Measurements from ENCODE around the gene RELA. TPM values are rescaled to one million over a fixed set of nuclear protein-coding genes. Genes with fewer than 3 reads are reported as not detected.

RELA gene
- total and polyA plus RNA-seq, 2 donors (not counting 1 experiment from before 2014, with no cell fraction given), result 124 to 154 TPM

DNA sequence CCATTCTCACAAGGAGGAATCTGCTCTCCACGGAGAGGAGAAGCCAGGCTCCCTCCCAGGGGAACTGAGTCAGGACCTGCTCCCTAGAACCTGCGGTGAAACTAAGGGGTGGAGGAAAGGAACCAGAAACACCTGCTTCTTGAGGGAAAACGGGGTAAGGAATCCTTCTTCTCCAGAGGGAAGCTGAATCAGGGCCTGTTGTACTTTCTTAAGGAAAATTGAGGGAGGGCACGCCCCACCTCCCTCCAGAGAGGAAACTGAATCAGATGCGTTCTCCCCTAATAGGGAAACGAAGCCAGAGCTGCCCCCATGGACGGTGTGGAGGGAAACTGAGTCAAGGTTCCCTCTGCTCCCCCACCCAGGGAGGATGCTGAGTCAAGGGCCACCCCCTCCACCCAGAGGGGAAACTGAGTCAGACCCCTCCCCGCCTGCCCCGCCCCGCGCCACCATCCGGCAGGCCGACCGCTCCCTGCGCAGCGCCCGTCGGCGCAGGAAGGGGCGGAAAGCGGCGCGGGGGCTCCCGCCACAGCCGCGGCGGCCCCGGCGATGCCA is 393 bp downstream of the RELA start:
- H2AFZ ChIP-seq (ENCODE audit: insufficient read depth, low read depth, low read length, poor library complexity, severe bottlenecking), result peak overlapping the region; percentile 45
- peak overlapping the region; percentile 84 for H3K4me2 ChIP-seq (replicated peaks; ENCODE audit: low read depth, low read length, poor library complexity, severe bottlenecking)
- peak overlapping the region; percentile 75 to 100 for H3K27ac ChIP-seq (ENCODE audit: low read length in 2 of 2)
- WGBS (ENCODE audit: insufficient coverage), result under 1% methylated on average over 26 of the region's 29 CpGs
- peak overlapping the region; percentile 99 for H3K9ac ChIP-seq (ENCODE audit: low read length)
- no peaks in the 10 kb centered on the region for H3K9me3 ChIP-seq (ENCODE audit: control extremely low read depth in 1 of 3, control insufficient read depth in 2 of 3, insufficient read depth in 1 of 3, low read length in 2 of 3)
- DNase-seq, result no peak
- peaks cover 33% of the 10 kb centered on the region for H3K4me1 Mint-ChIP-seq
- peak overlapping the region; percentile 85 to 97 (median 93) for H3K4me3 ChIP-seq (ENCODE audit: control extremely low read depth in 1 of 5, extremely low read depth in 1 of 5, insufficient read depth in 1 of 5, low read depth in 2 of 5, low read length in 4 of 5)
- no peaks in the 10 kb centered on the region for H3K27me3 Mint-ChIP-seq
- ATAC-seq (ENCODE audit: low read depth), result no peak
- H3K27ac Mint-ChIP-seq, result peak overlapping the region; percentile 80
- H3K36me3 ChIP-seq (replicated peaks in 1 of 2; ENCODE audit: control extremely low read depth in 1 of 2, control insufficient read depth in 1 of 2, extremely low read depth in 1 of 2, insufficient read depth in 2 of 2, low read length in 1 of 2), result peaks cover 0 to 47% of the 10 kb centered on the region in 2 experiments
- CTCF ChIA-PET, result interaction anchor here (0.6 to 2.6 kb wide), 9 partner anchors 9 to 154 kb away, joined by 3 to 18 read pairs (median 6); partner anchors contain the start of gene SIPA1
- peaks cover 47% of the 10 kb centered on the region for H4K20me1 ChIP-seq (ENCODE audit: control insufficient read depth, insufficient read depth, low read length, poor library complexity, severe bottlenecking)
- POLR2A ChIA-PET, result interaction anchor here (0.6 to 4.5 kb wide), 9 partner anchors 9 to 1418 kb away, joined by 3 to 56 read pairs (median 4); partner anchors contain the start of genes KAT5, MAP3K11, PCNX3 and SIPA1
- TF ChIP-seq EZH2 (IDR thresholded peaks at IDR 0.05; ENCODE audit: borderline replicate concordance, insufficient read depth, low read depth, low read length, poor library complexity, severe bottlenecking), result no peak
- TF ChIP-seq, protein P1, sequence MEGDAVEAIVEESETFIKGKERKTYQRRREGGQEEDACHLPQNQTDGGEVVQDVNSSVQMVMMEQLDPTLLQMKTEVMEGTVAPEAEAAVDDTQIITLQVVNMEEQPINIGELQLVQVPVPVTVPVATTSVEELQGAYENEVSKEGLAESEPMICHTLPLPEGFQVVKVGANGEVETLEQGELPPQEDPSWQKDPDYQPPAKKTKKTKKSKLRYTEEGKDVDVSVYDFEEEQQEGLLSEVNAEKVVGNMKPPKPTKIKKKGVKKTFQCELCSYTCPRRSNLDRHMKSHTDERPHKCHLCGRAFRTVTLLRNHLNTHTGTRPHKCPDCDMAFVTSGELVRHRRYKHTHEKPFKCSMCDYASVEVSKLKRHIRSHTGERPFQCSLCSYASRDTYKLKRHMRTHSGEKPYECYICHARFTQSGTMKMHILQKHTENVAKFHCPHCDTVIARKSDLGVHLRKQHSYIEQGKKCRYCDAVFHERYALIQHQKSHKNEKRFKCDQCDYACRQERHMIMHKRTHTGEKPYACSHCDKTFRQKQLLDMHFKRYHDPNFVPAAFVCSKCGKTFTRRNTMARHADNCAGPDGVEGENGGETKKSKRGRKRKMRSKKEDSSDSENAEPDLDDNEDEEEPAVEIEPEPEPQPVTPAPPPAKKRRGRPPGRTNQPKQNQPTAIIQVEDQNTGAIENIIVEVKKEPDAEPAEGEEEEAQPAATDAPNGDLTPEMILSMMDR (IDR thresholded peaks at IDR 0.05), result no peak
- H3K4me3 Mint-ChIP-seq, result peak overlapping the region; percentile 84
- peaks cover 49% of the 10 kb centered on the region for H3K79me2 ChIP-seq (ENCODE audit: control insufficient read depth, insufficient read depth, low read length)
- H3K27me3 ChIP-seq (replicated peaks in 1 of 4; ENCODE audit: control extremely low read depth in 1 of 4, control insufficient read depth in 3 of 4, insufficient read depth in 4 of 4, low read length in 3 of 4), result no peaks in the 10 kb centered on the region
- H3K4me1 ChIP-seq (ENCODE audit: control insufficient read depth in 2 of 2, insufficient read depth in 2 of 2, low read length in 2 of 2), result peaks cover 19 to 32% of the 10 kb centered on the region in 2 donors
- H3K9me3 Mint-ChIP-seq (ENCODE audit: insufficient read depth), result no peaks in the 10 kb centered on the region
- intact Hi-C loops (cut with micrococcal nuclease), result loop anchor here (1.0 to 2.0 kb wide), 3 partner anchors 44 to 257 kb away; partner anchors contain the start of genes C11orf68, CFL1 and DRAP1

Data from B cell (primary cell).